SU-DHL-6 (cell line): Measurements from ENCODE around the gene ABCC10.

Experiments used
- H2AFZ ChIP-seq: fragments of 200-600 bp; sonication (generic); 2 replicates; pipeline ENCODE4 v1.6.1; 2014; ENCODE audit warnings: low read depth, mild to moderate bottlenecking, moderate library complexity, mixed read lengths, antibody characterized with exemption, low read length; ENCODE audit not compliant: severe bottlenecking
- H3F3A ChIP-seq: fragments of 200-600 bp; shearing (Covaris generic); 2 replicates; pipeline ENCODE4 v1.6.0; 2016; ENCODE audit warnings: antibody characterized with exemption, mild to moderate bottlenecking; ENCODE audit not compliant: insufficient read depth
- H3K27ac ChIP-seq: fragments of 200-600 bp; sonication (generic); 2 replicates; pipeline ENCODE4 v1.5.1; 2016; ENCODE audit warnings: low read depth, mild to moderate bottlenecking, low read length, moderate library complexity, mixed read lengths
- H3K27me3 ChIP-seq: fragments of 200-600 bp; sonication (generic), shearing (Covaris generic); 2 replicates; pipeline ENCODE4 v1.6.0; 2014; ENCODE audit warnings: mild to moderate bottlenecking, low read length
- H3K36me3 ChIP-seq: fragments of 200-600 bp; sonication (generic); 2 replicates; pipeline ENCODE4 v1.6.1; 2014; ENCODE audit warnings: mild to moderate bottlenecking, low read length, mixed read lengths
- H3K4me2 ChIP-seq: fragments of 300-600, 200-600 bp; shearing (Covaris generic), sonication (generic); 2 replicates; pipeline ENCODE4 v1.6.0; 2014; ENCODE audit warnings: low read length, low read depth, mild to moderate bottlenecking; ENCODE audit not compliant: poor library complexity, severe bottlenecking
- H3K4me3 ChIP-seq: fragments of 200-600 bp; sonication (generic); 2 replicates; pipeline ENCODE4 v1.5.1; 2014; ENCODE audit warnings: antibody characterized with exemption, low read length, mild to moderate bottlenecking, mixed read lengths; ENCODE audit not compliant: insufficient read depth, poor library complexity, severe bottlenecking
- H3K79me2 ChIP-seq: fragments of 200-600 bp; sonication (generic); 2 replicates; pipeline ENCODE4 v1.6.1; 2014; ENCODE audit warnings: mild to moderate bottlenecking, low read length, moderate library complexity; ENCODE audit not compliant: insufficient read depth
- H3K9ac ChIP-seq: fragments of 200-600 bp; sonication (generic); 2 replicates; pipeline ENCODE4 v1.7.0; 2014; ENCODE audit warnings: mild to moderate bottlenecking, low read length
- H3K9me2 ChIP-seq: fragments of 200-600 bp; sonication (generic); replicated peaks from 2 replicates; pipeline ENCODE4 v1.6.1; 2014; ENCODE audit warnings: low read length; ENCODE audit not compliant: insufficient read depth
- H3K9me3 ChIP-seq: fragments of 200-600 bp; sonication (generic); 2 replicates; pipeline ENCODE4 v1.6.1; 2014; ENCODE audit warnings: low read length, mixed read lengths; ENCODE audit not compliant: insufficient read depth
- H4K20me1 ChIP-seq: fragments of 200-600 bp; sonication (generic); 2 replicates; pipeline ENCODE4 v1.6.1; 2014; ENCODE audit warnings: low read depth, mild to moderate bottlenecking, antibody characterized with exemption, low read length, moderate library complexity, mixed read lengths
- EZH2phosphoT487 ChIP-seq: fragments of 200-600 bp; sonication (generic), shearing (Covaris generic); conservative IDR thresholded peaks from 2 replicates; pipeline ENCODE4 v1.6.1; 2018; ENCODE audit warnings: mild to moderate bottlenecking, antibody characterized with exemption, low read length, moderate library complexity, mixed read lengths
- TF ChIP-seq, protein P1 (sequence below): fragments of 200-600 bp; sonication (generic); IDR thresholded peaks from one replicate; pipeline ENCODE4 v1.5.1; 2017; ENCODE audit warnings: antibody characterized with exemption, mild to moderate bottlenecking, low read length, moderate library complexity; ENCODE audit not compliant: insufficient read depth, poor library complexity, severe bottlenecking

The ABCC10 gene

DNA sequence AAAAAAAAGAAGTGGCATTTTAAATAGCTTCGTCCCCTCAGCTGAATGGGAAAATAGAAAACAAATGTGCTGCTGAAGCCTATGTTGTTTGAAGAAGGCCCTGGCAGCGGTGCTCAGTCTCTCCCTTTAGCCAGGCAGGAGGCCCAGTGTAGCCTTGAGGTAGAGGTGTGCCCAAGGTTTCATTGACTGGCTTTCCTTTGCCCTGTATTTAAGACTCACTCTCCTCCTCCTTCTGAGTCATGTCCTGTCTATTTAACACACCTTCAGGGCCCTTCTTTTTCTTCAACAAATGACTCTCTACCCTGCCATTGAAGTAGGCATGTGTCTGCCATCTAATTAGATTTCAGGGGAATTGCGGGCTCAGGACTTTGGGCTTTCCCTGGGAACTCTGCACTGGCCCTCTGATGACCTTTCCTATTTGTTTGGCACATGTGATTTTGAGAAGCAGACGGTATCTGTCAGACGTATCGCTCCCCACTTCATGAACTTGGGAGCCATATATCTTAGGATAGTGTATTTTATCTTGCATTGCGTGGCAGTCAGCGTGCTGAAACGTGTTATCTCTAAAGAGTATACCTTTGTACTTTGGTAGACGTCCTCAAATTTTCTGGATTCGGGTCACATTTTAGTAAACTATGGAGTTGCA, 54.4 kb downstream of the ABCC10 start:
- H2AFZ ChIP-seq: no peak overlapping the region
- H3K79me2 ChIP-seq: peaks cover 28% of the 10 kb centered on the region
- H3K9ac ChIP-seq: no peak overlapping the region
- TF ChIP-seq, protein P1, sequence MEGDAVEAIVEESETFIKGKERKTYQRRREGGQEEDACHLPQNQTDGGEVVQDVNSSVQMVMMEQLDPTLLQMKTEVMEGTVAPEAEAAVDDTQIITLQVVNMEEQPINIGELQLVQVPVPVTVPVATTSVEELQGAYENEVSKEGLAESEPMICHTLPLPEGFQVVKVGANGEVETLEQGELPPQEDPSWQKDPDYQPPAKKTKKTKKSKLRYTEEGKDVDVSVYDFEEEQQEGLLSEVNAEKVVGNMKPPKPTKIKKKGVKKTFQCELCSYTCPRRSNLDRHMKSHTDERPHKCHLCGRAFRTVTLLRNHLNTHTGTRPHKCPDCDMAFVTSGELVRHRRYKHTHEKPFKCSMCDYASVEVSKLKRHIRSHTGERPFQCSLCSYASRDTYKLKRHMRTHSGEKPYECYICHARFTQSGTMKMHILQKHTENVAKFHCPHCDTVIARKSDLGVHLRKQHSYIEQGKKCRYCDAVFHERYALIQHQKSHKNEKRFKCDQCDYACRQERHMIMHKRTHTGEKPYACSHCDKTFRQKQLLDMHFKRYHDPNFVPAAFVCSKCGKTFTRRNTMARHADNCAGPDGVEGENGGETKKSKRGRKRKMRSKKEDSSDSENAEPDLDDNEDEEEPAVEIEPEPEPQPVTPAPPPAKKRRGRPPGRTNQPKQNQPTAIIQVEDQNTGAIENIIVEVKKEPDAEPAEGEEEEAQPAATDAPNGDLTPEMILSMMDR: no peak
- no peak for TF ChIP-seq EZH2phosphoT487
- no peaks in the 10 kb centered on the region for H3K9me2 ChIP-seq
- no peak overlapping the region for H3K4me2 ChIP-seq
- no peak overlapping the region for H3K4me3 ChIP-seq
- peaks cover 4% of the 10 kb centered on the region; the same call in 1 of the 2 replicates for H3F3A ChIP-seq
- no peaks in the 10 kb centered on the region for H3K9me3 ChIP-seq
- no peaks in the 10 kb centered on the region for H3K36me3 ChIP-seq
- no peak overlapping the region for H3K27ac ChIP-seq
- H3K27me3 ChIP-seq: no peaks in the 10 kb centered on the region
- 0 out of 2 replicates have a peak, but pooled peaks cover 3% of the 10 kb centered on the region for H4K20me1 ChIP-seq

DNA sequence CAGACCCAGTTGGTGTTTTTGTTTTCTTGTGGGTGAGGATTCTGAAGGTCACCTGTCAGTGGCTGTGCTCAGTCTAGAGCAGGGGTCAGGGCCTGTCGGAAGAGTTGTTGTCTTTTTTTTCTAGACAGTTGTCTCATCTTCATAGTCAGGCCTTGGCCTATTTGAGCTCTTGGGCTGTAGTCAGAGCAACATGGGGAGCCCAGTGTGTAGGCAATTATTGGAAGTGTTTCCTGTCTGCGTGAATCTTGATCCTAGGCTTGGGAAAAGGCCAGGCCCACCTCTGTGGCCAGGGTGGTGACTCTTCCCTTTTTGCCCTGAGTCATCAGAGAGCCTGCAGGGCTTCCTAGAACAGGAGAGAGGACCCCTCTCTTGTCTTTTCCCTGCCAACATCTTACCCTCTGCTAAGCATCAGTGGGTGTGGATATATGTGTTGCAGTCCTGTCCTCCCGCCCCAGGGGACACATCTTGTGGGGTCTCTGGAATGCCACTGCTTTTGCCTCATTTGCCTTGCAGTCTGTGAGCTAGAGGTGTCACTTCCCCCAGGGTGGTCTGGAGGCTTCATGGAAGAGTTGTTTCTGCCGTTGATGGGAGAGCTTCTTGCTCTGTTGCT, 61.4 kb downstream of the ABCC10 start:
- Histone ChIP-seq H3K27me3 (no peaks in the 10 kb centered on the region), H4K20me1 (no peaks in the 10 kb centered on the region), H3F3A (no peaks in the 10 kb centered on the region), H3K36me3 (no peaks in the 10 kb centered on the region), H3K4me2 (no peak overlapping the region), H3K27ac (no peak overlapping the region), H3K9ac (no peak overlapping the region), H2AFZ (no peak overlapping the region), H3K4me3 (no peak overlapping the region), H3K79me2 (no peaks in the 10 kb centered on the region; the same call in 1 of the 2 replicates), H3K9me3 (no peaks in the 10 kb centered on the region), H3K9me2 (no peaks in the 10 kb centered on the region)
- TF ChIP-seq EZH2phosphoT487: no peak
- TF ChIP-seq, protein P1: no peak

DNA sequence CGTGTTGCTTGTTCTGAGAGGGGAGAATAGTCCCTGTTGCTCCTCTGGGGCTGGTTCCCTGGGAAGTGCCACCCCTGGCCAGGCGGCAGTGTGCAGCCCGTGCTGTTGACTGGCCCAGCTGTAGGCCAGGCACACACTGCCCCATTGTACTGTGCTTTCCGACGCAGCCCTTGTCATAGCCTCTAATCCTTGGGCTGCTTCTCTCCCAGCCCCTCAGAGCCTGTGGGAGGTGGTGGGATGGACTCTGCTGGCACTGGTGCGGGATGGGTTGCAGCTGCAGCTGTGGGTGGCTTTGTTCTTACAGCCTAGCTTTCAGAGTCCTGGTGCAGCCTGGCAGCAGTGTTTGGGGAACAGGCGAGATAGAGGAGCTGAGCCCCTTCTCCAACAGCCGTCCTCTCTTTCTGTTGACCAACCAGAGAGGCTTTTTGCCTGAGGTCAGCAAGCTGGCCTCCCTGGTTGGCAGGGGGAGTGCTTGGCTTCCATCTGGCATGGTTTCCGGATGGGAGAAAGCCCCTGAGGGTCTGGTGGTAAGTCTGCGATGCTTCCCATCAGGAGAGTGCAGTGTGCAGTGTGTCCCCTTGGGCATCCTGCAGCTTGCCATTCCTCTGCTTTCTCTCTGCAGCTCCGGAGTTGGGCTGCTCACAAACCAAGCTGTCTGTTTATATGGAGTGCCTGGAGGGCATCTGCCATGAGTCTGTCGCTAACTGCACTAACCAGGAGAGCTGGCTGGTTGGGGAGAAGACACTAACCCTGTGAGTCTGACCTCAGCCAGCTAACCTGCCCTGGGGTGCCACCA, 62.1 kb downstream of the ABCC10 start:
- Histone ChIP-seq H3K9me2 (no peaks in the 10 kb centered on the region), H3K27me3 (no peaks in the 10 kb centered on the region), H3K4me3 (no peak overlapping the region), H3K9ac (no peak overlapping the region), H3K9me3 (no peaks in the 10 kb centered on the region), H3K79me2 (no peaks in the 10 kb centered on the region; the same call in 1 of the 2 replicates), H2AFZ (no peak overlapping the region), H3K36me3 (no peaks in the 10 kb centered on the region), H3F3A (no peaks in the 10 kb centered on the region), H4K20me1 (no peaks in the 10 kb centered on the region), H3K27ac (no peak overlapping the region), H3K4me2 (no peak overlapping the region)
- TF ChIP-seq, protein P1: no peak
- no peak for TF ChIP-seq EZH2phosphoT487
